Activated CD8-positive, alpha-beta T cell treated with anti-CD3 and anti-CD28 coated beads for 36 hours (primary cell): ENCODE results near the gene ALDH18A1. TPM values are rescaled to one million over a fixed set of nuclear protein-coding genes. Genes with fewer than 3 reads are reported as not detected.

Experiments used
- ATAC-seq: fragments of 200-7000 bp; cut with Tn5 transposase; one replicate; pipeline ENCODE4 v1.10.0; 2021; ENCODE audit warnings: mild to moderate bottlenecking, moderate library complexity
- CTCF ChIA-PET: fragments of 350-600 bp; sonication (Branson Sonifier 250); formaldehyde crosslinking; loops from one replicate; lab custom pipeline; 2021; ENCODE audit warnings: antibody characterized with exemption; lab: Charles Lee
- POLR2A ChIA-PET: fragments of 350-600 bp; sonication (Branson Sonifier 250); formaldehyde crosslinking; loops from one replicate; lab custom pipeline; 2021; ENCODE audit warnings: antibody characterized with exemption; lab: Charles Lee
- DNase-seq: peaks from one replicate; pipeline ENCODE4 v3.0.0-alpha.2; 2020
- H3K27ac Mint-ChIP-seq: one replicate; pipeline ENCODE4 v1.8.0; 2021; ENCODE audit warnings: mild to moderate bottlenecking, mixed read lengths
- H3K27me3 Mint-ChIP-seq: one replicate; pipeline ENCODE4 v1.8.0; 2021; ENCODE audit warnings: mixed read lengths
- H3K36me3 Mint-ChIP-seq: one replicate; pipeline ENCODE4 v1.8.0; 2021; ENCODE audit warnings: low read depth, mixed read lengths
- H3K4me1 Mint-ChIP-seq: one replicate; pipeline ENCODE4 v1.8.0; 2021; ENCODE audit warnings: low read depth, mixed read lengths
- H3K4me3 Mint-ChIP-seq: one replicate; pipeline ENCODE4 v1.8.0; 2021; ENCODE audit warnings: mild to moderate bottlenecking, moderate library complexity, mixed read lengths
- H3K9me3 Mint-ChIP-seq: one replicate; pipeline ENCODE4 v1.8.0; 2021; ENCODE audit warnings: mixed read lengths
- CTCF ChIP-seq: fragments of 200-600 bp; IDR thresholded peaks from one replicate; pipeline ENCODE4 v1.8.0; 2022; ENCODE audit warnings: antibody characterized with exemption, mild to moderate bottlenecking
- intact Hi-C: fragments of 100-400 bp; cut with micrococcal nuclease; formaldehyde crosslinking; loops from one replicate; pipeline ENCODE4 v1.10.0; 2022
- total RNA-seq, 2 experiments: library from RNA; stranded (reverse); gene quantifications; one replicate each; pipeline ENCODE4 v1.2.3, GENCODE V29; 2021

The ALDH18A1 gene
- 100 to 1,000 TPM; 119 TPM for total RNA-seq

- ATAC-seq: peak; percentile 96
- peak; percentile 93 for DNase-seq
- H3K4me1 Mint-ChIP-seq: peaks cover 29% of the 10 kb centered on the region
- H3K27me3 Mint-ChIP-seq: no peaks in the 10 kb centered on the region
- ChIA-PET CTCF (interaction anchor here (1.3 kb wide), 1 partner anchor 37 kb away, joined by 8 read pairs; the partner anchor contains the start of gene TCTN3), POLR2A (interaction anchor here (1.2 kb wide), 1 partner anchor 37 kb away, joined by 6 read pairs; the partner anchor contains the start of gene TCTN3)
- H3K36me3 Mint-ChIP-seq: peaks cover 34% of the 10 kb centered on the region
- peak within 1 kb of the TSS; percentile 99 for H3K4me3 Mint-ChIP-seq
- intact Hi-C loops: no loop called here
- H3K9me3 Mint-ChIP-seq: peaks cover 6% of the 10 kb centered on the region
- H3K27ac Mint-ChIP-seq: peak within 1 kb of the TSS; percentile 97
- TF ChIP-seq CTCF: no peak
Measured at GRCh38 chr10:95656291-95657164, at the start of gene ALDH18A1. ALDH18A1 (minus strand) TSS chr10:95656711; CDS start chr10:95653377, 3,334 bp downstream.

- ATAC-seq (no peak), DNase-seq (no peak)
- intact Hi-C loops: no loop called here
- H3K36me3 Mint-ChIP-seq: no peaks in the 10 kb centered on the region
- H3K27me3 Mint-ChIP-seq: peaks cover 2% of the 10 kb centered on the region
- H3K27ac Mint-ChIP-seq: no peak overlapping the region
- POLR2A ChIA-PET: no interaction called here
- CTCF ChIA-PET: interaction anchor here (1.2 to 1.7 kb wide), 2 partner anchors 143 to 166 kb away, joined by 4 to 5 read pairs; no protein-coding TSS in a partner anchor
- TF ChIP-seq CTCF: no peak
- no peak overlapping the region for H3K4me3 Mint-ChIP-seq
- H3K4me1 Mint-ChIP-seq: peaks cover 6% of the 10 kb centered on the region
- H3K9me3 Mint-ChIP-seq: no peaks in the 10 kb centered on the region
Measured at GRCh38 chr10:95698415-95698814, 41.9 kb upstream of the ALDH18A1 start.

GRCh38 chr10:95697429-95697828, 40.9 kb upstream of the ALDH18A1 start:
- DNase-seq (no peak), ATAC-seq (no peak)
- no peak for TF ChIP-seq CTCF
- Mint-ChIP-seq H3K4me1 (peaks cover 12% of the 10 kb centered on the region), H3K27ac (no peak overlapping the region), H3K4me3 (no peak overlapping the region), H3K36me3 (peaks cover 6% of the 10 kb centered on the region), H3K27me3 (peaks cover 2% of the 10 kb centered on the region), H3K9me3 (no peaks in the 10 kb centered on the region)
- ChIA-PET POLR2A (no interaction called here), CTCF (interaction anchor here (1.2 to 1.7 kb wide), 2 partner anchors 144 to 167 kb away, joined by 4 to 5 read pairs; no protein-coding TSS in a partner anchor)
- intact Hi-C loops: no loop called here

GRCh38 chr10:95694665-95695064, 38.2 kb upstream of the ALDH18A1 start:
- no peak for TF ChIP-seq CTCF
- intact Hi-C loops: loop anchor here (1.0 kb wide), 2 partner anchors 148 to 171 kb away; no protein-coding TSS in a partner anchor
- DNase-seq: no peak
- peak overlapping the region; percentile 98 for H3K4me3 Mint-ChIP-seq
- CTCF ChIA-PET: interaction anchor here (0.7 to 4.5 kb wide), 25 partner anchors 10 to 597 kb away, joined by 3 to 262 read pairs (median 4); partner anchors contain the start of genes CC2D2B and ENTPD1
- H3K9me3 Mint-ChIP-seq: no peaks in the 10 kb centered on the region
- H3K4me1 Mint-ChIP-seq: peaks cover 32% of the 10 kb centered on the region
- H3K27ac Mint-ChIP-seq: peak overlapping the region; percentile 93
- H3K27me3 Mint-ChIP-seq: peaks cover 2% of the 10 kb centered on the region
- peaks cover 23% of the 10 kb centered on the region for H3K36me3 Mint-ChIP-seq
- ATAC-seq: no peak
- POLR2A ChIA-PET: interaction anchor here (0.6 kb wide), 2 partner anchors 36 to 297 kb away, joined by 3 read pairs; no protein-coding TSS in a partner anchor
